Effector CD4-positive, alpha-beta T cell (primary cell): ENCODE data around the gene LRMDA.

Experiments used
- DNase-seq: peaks from one replicate; pipeline ENCODE4 v3.0.0-alpha.2; 2020

LRMDA gene

DNA sequence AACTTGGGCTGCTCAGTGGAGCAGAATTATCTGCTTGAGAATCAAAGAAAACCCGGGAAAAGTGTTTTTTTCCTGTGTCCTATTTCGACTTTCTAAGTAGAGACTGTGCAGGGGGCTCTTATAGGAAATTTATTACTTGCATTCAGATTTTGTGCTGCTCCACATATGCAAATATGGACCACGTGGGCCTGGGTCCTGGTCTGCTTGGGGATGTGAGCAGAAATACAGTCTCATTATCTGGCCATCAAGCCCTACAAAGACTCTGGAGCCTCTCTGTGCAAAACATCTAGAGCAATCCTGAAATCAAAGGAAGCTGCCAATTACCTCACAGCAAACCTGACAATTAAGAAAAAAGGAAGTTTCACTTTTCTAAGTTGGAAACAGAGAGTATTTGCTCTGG, 216.9 kb downstream of the LRMDA start:
- DNase-seq: no peak

DNA sequence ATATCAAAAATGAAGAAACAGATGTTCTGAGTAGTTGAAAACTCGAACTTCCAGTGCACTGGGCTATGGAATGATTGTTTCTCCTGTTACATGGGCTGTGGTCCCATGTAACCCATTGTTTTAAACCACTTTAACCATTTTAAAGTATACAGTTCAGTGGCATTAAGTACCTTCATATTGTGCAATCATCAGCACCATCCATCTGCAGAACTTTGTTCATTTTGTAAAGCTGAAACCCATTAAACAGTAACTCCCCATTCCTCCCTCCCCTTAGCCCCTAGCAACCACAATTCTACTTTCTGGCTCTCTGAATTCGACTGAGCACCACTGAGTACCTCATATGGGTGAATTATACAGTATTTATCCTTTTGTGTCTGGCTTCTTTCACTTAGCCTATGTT, 217.4 kb downstream of the LRMDA start:
- no peak for DNase-seq

DNA sequence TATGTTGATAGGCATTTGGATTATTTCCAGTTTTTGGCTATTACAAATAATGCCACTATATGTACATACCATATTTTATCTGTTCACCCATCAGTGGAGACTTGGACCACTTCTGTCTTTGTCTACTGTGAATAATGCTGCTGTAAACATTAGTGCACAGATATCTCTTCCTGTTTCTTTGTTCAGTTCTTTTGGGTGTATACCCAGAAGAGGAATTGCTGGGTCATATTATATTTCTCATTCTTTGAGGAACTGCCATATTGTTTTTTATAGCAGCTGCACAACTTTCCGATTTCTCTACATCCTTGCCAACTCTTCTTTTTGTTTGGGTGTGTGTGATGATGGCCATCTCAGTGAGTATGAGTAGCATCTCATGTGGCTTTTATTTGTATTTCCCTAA, 218.0 kb downstream of the LRMDA start:
- DNase-seq: no peak

DNA sequence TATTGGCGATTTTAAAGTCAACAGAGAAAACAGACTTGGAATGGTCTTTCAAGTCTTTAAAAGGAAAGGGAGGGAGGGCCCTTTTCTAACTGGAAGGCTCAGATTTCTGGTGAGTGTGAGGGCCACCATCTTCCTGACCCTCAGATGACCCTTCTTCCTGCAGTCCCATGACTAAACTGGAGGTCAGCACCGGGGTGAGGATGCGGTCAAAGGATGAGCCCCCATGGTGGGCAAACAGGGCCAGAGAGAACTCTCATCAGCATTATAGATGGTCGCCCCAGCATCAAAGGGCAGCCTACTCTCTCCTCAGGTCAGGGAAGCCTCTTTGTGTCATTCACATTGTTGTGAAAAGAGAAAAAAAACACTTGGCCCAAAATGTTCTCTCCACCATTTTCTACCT, 219.2 kb downstream of the LRMDA start:
- DNase-seq: no peak

DNA sequence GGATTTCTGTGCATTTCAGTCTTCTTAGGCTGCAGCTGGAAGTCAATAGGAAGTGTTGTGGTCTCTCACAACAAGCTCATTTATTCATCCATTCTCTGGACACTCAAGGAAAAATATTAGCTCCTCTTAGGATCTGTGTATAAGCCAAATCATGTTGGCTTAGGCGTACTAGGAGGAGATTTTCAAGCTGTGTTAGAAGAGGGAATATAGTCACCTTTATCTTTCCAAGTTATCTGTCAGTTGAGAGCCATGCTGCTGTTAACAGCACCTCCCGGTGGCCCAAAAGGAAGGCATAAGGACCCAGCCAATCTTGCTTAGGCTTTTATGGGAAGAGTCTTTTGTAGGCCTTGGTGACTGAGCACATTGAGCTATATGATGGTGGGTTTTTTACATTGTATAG, 220.0 kb downstream of the LRMDA start:
- DNase-seq: no peak

DNA sequence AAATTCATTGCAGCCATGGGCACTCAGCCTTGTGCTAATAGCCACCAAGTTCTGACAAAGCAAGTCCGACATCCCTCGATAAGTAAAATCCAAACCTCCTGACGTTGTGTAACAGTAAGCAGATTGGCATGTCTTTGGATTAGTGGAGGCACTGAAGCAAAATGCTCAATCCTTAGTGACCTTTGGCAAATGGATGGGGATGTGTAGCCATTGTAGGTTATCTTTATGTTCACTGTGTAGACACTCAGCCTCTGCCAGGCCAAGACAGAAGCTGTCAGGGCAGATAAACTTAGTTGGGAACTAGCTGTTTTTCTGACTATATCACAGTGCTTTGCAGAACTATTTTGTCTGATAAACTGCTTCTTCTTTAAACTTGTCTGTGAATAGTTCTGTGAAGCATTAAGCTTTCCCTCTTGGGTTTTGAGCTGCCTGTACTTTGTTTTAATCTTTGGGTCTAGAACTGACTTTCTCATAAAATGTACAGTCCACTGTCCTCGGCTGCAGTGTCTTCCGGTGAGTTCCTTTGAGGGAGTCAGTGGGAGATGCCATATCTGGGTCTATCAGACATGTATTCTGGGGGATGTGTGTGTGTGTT, 220.8 kb downstream of the LRMDA start:
- DNase-seq: no peak

DNA sequence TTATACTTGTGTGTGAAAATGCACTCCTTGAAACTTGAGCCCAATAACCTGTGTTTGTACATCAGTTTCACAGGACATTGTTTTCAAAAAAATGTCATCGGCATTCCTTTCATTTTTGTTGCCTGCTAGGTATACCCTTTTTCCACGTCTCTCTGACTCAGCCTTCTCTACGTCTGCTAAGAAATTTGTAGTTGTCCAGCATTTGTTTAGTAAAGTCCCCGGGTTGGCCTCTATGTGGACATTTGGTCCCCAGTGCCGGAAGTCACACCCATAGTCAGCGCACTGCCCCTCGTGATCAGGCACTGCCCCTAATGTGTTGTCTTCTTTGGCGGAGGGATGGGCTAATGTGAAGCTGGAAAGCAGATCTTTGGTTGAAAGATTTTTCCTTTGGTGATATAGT, 222.3 kb downstream of the LRMDA start:
- no peak for DNase-seq

DNA sequence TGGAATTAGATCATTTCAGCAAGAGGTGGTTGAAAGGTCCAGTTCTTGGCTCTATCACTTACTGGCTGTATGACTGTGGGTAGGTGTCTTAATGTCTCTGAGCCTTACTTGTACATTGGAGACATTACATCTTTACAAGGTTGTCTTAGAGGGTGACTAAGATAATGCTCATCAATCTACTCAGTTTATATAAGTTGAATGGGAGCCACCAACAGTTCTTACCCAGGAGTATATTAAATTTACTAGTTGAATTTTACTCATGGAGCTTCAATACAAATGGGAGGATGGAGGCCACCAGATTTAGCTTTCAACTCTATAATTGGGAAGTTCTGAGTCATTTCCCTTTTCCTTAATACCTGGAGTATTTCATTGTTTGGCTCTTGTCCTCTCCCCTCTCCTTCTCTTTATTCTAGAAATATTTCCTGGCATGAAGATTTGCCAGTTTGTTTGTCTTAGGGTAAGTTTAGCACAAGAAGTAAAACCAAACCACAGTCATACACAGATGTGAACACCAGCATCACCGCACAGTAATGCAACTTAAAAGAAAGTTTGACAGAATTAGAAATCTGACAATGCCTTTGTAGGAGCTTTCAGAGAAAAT, 222.8 kb downstream of the LRMDA start:
- DNase-seq: no peak

DNA sequence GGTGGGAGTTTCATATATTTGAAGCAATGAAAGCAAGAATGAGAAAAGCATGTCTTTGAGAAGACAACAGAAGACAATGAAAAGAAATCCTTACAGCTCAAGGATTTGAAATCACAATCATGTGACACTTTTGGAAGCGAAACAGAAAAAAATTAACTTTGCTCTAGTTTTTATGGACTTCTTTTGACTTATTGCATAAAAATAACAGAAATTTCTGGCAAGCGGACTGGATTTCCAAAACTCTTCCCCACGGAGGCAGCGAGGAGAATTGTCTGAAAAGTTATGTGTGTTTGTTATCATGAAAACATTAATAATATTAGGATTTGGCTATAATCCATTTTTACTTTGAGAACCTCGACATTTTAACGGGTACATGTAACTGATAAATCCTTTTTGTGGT, 223.3 kb downstream of the LRMDA start:
- no peak for DNase-seq

DNA sequence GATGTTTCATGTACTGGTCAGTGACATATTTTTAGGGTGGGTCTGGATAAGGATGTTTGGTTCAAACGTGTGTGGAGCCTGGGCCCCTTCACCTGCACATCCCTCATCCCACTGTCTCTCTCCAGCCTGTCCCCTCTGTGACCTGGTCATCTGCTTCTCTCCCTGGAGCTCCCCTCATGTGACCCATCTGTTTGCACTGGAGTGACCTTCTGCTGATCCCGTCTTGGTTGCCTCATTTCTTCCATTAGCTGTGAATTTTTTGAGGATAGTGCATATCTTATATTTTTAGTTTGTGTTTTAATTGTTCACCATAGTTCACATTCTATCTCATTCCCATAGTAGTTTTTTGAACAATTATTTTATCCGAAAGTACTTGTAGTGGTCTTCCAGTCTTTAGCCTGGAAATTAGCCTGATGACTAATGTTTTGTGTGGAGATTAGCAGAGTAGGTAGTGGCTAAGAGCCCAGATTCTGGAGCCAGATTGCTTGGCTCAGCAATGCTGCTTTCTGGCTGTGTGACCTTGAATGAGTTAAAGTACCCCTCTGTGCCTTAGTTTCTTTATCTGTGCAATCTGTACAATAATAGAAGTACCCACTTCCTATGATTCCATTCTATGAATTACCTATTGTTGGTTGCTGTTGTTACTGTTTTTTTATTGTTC, 224.5 kb downstream of the LRMDA start:
- DNase-seq: no peak

DNA sequence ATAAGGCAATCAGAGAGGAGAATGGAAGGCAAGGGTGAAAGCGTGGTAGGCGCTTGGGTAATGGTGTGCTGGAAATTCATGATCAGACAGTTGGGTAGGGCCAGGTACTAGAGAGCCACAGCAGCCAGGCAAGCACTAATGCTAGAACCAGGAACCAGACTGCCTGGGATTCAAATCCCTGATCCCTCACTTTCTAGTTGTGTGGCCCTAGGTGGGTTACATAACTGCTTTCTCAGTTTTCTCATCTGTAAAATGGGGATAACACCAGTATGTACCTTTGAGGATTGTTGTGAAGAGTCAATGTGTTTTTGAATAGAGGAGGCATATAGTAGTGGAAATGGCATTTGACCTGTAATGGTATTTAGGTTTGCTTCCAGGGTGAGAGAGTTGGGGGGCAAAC, 225.9 kb downstream of the LRMDA start:
- no peak for DNase-seq

DNA sequence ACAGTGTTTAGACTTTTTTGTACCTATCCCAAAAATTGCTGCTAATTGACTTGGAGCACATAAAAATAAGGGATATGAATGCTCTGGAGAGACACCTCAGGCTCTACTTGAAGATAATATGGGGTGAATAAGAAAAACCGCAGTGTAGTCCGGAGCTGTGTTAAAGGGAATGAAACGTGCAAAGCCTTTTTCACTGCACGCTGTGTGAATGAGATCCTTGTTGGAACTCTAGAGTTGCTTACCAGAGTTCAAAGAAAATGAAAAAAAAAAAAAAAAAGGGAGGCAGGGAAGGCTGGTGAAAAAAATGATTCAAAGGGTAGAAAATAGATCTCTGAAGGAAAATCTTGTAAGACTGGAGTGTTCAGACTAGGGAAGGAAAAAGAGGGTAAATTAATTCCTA, 226.6 kb downstream of the LRMDA start:
- no peak for DNase-seq

DNA sequence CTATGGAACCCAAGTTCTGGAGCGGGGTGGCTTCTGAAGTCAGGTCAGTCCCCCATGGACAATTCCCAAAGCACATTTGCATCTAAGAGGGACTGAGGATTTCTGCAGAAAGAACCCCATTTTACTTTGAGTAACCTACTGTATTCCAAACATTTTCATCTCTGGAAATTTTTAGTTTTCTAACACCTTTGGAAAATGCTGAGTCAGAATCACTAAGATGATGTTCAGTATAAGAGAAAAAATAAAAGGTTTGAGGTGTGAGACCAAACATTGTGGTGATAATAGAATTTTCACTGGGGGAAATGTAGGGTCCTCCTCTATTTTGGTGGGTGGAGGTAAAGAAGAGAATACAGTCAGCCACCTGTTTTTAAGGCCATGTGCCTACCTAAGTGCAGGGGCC, 227.1 kb downstream of the LRMDA start:
- DNase-seq: no peak

DNA sequence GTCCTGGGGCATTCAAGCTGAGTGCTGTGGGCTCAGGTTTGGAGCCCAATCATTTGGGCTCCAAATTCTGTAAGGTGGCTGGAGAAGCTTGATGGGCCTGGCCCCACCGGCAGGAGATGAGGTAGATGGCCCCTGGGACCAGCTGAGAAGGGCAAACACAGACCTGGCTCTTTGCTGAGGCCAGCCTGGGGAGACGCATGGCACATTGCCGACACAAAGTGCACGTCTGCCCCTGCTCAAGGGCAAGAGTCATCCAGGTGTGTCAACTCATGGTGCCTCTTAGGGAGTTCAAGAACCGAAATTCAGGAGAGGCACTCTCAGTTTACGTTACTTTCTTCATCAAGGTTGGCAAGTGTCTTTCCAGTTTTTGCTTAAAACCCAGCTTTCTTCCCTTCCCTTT, 227.5 kb downstream of the LRMDA start:
- DNase-seq: no peak

DNA sequence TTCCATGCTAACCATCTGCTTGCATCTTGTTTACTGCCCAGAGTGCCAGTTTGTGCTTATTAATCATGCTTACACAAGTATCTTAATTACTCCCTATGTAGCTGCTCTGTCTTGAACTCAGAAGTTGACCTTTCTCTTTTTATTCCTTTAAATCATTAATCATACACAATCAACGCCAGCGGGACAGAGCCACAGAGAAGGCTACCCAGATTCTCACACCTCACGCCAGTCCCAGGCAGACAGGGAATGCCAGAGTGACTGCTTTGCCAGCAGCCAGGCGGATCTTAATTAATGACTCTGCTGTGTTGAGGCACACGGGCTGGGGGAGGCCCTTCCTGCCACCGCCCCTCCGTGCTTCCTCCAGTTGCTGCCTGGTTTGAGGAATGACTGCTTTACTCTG, 229.4 kb downstream of the LRMDA start:
- no peak for DNase-seq

DNA sequence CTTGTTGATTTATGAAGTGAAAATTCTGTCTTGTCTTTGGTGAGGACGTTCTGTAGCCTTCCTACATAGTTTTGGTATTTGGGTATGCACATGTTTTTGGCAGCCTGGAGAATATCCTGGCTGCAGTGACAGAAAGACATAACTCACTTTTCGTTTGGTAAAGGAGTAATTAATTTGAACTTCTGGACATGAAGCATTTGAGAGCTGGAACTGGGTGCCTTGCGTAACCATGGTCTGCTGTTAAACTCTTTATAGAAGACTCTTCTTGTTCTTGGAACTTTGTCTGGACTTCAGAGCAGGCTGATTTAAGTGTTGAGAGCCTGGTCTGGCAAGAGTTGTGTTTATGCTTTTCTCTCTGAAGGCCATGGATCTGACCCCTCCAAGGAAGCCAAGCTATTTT, 231.3 kb downstream of the LRMDA start:
- no peak for DNase-seq

DNA sequence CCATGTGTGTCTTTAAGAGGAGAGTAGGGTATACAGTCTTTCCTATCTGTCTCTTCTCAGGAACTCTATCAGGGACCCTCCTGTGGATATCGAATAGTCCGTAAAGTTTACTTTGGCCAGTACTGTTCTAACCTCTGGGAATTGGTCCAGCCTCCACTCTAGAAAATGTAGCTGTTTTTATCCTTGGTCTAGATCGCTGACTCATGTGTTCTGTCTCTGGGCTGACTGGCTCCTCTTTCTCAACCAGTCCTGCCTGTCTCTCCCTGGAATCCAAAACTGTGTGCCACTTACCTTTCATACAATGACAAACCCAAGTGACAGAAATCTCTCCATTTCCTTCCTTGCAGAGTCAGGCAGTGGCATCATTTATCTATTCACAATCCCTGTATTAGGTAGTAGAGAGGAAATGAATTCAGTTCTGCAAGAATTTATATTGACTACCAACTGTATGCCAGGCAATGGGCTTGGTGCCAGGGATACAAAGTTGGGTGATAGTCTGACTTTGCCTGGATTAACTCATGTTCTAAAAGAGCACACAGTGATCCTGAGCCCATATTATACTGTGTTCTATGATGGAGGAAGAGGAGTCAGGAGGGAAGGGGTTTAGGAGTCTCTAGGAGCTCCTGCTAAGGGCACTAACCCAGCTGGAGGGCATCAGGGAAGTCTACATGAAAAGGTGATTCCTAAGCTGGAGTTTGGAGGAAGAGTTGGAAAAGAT, 232.7 kb downstream of the LRMDA start:
- no peak for DNase-seq

DNA sequence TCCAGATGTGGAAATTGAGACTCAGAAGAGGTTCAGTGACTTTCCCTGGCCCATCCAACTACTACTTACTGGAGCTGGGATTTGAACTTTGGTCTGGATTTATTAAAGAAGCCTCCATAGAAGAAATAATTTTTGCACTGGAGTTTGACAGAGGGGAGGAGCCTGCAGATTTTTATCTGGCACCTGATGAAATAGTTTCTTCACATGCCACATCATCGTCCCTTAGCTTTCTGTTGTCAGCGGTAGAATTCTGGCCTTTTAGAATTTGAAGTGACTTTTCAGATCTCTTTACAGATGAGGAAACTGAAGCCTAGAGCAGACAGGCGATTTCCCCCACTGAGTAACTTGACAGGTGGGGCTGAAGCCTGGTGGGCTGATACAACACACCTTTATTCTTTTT, 233.5 kb downstream of the LRMDA start:
- DNase-seq: no peak

DNA sequence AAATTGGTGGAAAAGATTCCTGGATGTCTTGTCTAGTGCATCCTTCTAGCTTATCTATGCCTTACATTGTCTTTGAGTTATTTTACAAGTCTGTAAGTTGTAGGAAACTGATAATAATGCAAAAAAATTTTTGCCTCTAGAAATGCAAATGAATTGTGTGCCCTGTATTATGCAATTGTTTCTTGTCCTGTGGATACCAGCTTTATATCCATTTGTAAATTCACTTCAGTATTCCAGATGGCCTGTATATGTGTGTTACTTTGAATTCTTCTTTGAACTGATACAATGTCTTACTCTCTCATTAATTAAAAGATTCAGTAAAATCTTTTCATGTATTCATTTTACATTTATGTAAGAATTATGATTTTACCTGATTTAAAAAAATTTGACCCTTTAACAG, 234.3 kb downstream of the LRMDA start:
- DNase-seq: no peak

DNA sequence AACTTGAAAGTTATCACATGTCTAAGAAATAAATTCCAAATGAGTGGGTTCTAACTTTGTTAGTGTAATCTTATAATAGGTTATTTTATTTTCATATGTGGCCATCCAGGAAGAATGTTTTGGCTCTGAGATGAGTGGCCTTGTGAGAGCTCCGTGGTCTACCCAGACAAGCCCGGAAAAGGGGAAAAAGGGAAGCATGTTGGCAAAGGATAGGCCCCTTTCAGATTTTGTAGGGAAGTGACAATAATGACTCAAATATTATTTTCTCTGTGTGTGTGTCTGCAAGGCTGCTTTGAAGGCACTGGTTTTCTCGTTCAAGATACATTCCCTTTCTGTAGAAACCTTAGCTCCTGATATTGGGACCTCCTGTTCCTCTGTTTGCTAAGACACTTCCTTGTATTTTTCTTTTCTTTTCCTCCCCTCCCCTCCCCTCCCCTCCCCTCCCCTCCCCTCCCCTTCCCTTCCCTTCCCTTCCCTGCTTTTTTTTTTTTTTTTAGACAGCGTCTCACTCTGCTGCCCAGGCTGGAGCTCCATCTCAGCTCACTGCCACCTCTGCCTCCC, 240.8 kb downstream of the LRMDA start:
- DNase-seq: no peak

DNA sequence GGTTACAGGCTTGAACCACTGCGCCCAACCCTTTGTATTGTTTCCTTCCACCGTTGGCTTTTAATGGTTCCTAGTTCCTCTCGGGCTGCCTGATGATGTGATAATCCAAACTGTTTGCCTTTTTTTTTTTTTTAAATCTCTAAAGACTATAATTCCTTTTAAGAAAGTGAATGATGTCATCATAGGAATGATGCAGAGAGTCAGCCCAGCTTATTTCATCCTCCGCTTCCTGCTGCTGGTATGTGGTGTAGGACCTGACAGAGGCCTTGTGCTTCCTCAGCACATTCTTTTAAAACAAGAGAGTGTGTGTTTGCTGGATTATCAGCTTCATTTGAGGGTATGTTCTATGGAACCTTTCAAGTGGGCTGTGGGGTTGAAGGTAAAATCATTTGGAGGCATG, 241.4 kb downstream of the LRMDA start:
- DNase-seq: no peak

DNA sequence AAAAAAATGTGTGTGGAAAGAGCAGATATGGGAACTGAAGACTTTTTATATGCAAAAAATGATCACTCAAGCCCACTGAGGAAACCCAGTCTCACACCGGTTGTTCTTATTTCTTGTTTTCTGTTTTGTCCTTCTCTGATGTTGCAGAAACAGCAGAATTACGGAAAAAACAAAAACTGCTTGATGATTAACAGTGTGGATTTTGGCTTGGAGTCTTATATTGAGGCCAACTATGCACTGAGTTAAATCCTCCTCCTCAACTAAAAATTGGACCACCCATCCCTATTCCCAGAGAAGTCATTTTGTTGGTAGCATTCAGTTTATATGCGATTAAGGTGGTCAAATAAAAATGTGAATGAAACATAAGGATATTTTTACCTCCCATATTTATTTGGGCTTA, 246.1 kb downstream of the LRMDA start:
- DNase-seq: no peak

DNA sequence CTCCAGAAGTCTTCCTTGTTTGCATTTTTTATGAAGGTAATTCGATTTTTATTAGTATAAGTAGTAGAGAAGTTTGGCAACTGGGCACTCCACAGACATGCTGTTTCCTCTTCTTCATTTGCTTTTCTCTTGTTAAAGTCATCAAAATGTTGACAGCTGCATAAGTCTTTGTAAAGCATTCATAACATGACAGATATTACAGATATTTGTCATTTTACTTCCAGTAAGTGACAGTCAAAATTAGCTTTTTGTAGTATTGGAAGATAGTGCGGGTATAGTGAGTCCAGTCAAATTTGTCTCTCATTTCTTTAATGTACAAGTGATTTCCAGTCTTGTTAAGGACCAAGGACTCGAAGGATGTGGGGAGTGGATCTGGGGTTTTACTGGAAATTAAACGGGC, 247.1 kb downstream of the LRMDA start:
- no peak for DNase-seq

DNA sequence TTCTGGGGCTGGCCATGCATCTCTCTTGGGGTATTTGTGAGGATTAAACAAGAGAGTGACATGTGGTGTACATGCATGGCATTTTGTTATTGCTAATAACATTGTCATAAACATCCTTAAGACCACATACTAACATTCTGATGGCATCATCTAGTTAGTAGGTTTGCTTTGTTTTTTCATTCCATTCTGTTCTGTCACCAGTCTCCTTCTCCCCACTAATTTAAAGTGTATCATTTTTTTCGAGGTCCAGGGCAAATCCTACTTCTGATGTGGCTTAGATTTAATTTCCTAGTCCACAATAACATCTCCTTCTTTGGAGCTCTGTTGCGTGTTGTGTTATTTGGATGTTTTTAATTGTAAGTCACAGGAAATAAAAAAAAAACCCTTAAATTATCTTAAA, 248.1 kb downstream of the LRMDA start:
- DNase-seq: no peak
